Hematopoietic multipotent progenitor cell treated with erythropoietin and hydrocortisone succinate and interleukin-3 and kit ligand, for 8 days (in vitro differentiated cells): ENCODE results near the gene CXCR2.
"Not testable (repeated sequence)": the region's sequence is repeated elsewhere in the genome, so short reads cannot be mapped to it uniquely, and the experiment has no call there.

Experiments used
- DNase-seq: peaks from one replicate; pipeline ENCODE4 v3.0.0-alpha.2; 2015

CXCR2 gene

DNA sequence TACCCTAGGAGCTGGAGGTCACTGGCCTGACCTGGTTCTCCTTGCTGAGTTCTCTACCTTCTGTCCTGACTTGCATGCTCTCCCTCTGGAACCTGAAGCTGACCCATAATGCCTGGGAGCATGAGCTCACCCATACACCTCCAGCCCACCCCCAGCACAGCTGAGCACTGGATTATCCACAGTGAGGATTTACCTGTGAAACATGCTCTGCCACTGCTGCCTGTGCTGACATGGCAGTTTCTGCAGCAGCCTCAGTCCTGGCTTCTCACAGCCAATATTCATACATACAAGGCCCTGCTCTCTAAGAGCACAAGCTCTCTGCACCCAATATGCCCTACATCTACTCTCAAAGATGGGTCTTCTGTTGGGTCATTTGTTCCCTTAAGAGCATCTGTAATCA lies 5.0 kb downstream of the CXCR2 start:
- DNase-seq = no peak

DNA sequence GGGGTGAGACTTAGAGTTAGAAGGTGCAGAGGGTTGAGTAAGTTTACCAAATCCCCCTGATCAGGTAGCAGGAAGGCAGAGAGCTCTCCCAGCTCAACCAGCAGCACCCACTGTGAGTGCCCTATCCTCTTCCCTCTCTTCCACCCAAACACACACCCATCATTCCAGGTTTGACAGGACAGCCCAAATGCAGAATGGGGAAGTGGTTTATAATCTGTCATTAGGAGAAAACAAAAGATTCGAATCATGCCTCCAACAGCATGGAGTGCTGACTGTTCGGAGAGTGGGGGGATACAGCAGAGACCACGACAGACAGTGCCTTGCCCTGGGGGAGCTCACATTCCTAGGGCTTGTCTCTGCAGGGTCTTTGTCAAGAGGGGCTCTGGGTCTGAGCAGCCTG lies 11.7 kb downstream of the CXCR2 start:
- DNase-seq = no peak

- no peak for DNase-seq
These were observed 12.2 kb downstream of the CXCR2 start for GRCh38 chr2:218138047-218138446.

- no peak for DNase-seq
These were observed 19.3 kb downstream of the CXCR2 start for GRCh38 chr2:218145124-218145523.

DNA sequence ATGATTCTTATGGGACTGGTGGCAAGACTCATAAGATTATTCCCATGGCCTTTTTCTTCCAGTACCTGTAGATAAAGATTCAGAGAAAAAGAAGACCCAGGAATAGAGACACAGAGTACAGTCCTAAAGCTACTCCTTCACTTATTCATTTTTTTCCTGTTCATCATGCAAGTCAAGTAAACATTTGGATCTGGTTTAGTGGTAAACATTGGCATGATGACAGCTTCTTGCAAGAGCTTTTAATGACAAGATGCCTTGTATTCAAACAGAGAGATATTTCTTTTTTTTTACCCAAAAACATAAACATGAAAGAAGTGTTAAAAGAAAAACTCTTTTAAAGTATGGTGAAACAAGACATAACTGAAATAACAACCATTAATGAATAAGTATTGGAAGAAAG lies 20.2 kb downstream of the CXCR2 start:
- DNase-seq = no peak

DNA sequence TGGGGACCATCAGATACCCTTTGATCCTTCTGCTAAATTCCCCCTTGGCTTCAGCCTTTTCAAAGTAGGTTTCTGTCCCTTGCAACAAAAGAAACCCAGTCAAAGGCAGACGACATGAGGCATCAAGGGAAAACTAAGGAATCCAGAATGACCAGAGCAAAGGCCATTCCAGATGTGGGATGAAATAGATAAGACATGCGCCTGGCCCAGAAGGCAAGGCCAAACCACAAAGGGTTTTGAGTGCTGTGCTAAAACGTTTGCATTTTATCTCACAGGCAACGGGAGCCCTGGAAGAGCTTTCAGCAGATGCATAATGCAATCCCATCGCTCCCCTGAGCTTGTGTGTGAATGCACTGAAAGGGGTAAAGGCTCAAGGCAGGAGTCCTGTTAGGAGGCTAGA lies 23.3 kb downstream of the CXCR2 start:
- DNase-seq = no peak

DNA sequence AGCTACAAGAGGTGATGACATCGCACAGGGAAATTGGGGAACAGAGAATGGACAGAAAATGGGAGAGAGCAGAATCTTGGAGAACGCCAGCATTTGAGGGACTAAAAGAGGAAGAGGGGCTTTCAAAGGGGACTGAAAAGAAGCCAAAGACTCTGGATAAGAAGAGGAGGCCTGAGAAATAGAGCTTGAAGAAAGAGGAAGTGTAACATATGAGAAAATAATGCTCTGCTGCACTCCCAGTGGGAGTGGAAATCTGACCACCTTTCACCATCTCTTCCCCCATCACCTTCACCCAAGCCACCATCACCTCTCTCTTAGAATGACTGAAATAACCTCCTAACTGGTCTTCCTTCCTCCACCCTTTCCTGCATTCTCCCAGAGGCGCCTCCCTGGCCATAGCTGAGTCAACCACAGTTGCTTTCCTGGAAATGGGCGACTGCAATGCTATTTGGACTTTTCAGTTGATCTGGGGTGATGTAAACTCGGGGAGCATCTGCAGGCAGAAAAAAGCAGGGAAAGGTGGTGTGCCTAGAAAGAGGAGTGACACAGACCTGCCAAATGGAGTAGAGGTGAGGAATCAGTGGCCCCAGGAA lies 24.1 kb downstream of the CXCR2 start:
- DNase-seq = no peak

GRCh38 chr2:218152172-218152571 lies 26.3 kb downstream of the CXCR2 start:
- no peak for DNase-seq

- no peak for DNase-seq
These were observed 26.9 kb downstream of the CXCR2 start for GRCh38 chr2:218152777-218153176.

DNA sequence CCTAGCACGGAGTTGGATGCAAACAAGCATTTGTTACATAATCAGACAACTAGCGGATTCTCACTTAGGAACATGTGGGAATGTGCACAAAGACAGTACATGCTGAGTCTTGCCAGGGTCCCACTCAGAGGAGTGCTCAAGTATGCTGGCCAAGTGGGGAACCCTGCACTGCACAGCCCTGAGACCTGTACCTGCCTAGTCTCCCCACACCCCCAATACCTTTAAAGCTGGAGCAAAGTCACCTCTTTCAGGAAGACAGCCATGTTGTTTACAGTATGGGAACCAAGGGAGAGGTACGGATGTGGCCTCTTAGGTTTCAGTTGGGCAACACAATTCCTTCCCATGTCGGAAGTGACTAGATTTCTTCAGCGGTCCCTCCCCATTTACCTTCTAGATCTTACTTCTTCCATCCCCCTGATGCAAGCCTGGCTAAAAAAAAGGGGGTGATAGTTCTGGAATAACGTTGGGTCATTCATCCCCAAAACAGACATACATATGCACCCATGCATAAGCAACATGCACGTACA lies 30.2 kb downstream of the CXCR2 start:
- no peak for DNase-seq

GRCh38 chr2:218161644-218162043 lies 35.8 kb downstream of the CXCR2 start:
- no peak for DNase-seq

DNA sequence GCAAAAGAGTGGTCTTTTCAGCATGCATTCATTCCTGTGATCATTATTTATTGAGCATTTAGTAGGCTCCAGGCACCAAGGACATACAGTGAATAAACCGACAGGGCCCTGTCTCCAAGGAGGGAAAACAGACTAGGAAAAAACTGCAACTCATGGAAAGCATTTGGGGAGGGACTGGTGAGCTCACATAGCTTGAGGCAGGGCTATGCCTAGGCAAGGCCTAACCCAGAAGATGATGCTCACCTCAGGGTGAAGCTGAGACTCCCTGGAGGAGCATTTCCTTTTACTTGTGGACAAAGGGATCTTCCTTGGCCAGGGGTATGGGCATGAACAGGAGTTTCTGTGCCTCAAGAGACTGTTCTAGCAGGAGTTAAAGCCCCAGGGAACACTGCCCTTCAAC lies 37.0 kb downstream of the CXCR2 start:
- no peak for DNase-seq

DNA sequence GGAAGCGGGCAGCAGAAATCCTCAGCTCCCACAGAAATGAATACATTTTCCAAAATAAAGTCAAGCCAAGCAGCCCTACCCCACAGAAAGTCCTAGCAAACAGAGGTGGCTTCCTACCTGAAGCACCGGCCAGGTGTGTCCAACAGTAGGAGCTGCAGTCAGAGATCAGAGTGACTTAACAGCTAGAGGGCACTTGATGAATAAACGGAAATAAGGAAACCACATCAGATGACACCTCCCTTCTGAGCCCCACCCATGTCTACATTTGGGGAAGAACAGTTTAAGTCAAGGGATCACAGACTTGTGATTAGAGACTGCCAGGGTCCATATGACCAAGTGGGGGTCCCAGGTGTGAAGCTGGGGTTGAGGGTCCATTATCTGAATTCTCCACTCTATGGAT lies 41.0 kb downstream of the CXCR2 start, which contains the start of gene CXCR1:
Gene CXCR1 (minus strand): TSS at position 172 of the 400 bp plus-strand sequence. CDS start 1,751 bp downstream, outside the sequence.
- DNase-seq = peak; percentile 72

- DNase-seq = no peak
These were observed 42.2 kb downstream of the CXCR2 start for GRCh38 chr2:218168016-218168415.

DNA sequence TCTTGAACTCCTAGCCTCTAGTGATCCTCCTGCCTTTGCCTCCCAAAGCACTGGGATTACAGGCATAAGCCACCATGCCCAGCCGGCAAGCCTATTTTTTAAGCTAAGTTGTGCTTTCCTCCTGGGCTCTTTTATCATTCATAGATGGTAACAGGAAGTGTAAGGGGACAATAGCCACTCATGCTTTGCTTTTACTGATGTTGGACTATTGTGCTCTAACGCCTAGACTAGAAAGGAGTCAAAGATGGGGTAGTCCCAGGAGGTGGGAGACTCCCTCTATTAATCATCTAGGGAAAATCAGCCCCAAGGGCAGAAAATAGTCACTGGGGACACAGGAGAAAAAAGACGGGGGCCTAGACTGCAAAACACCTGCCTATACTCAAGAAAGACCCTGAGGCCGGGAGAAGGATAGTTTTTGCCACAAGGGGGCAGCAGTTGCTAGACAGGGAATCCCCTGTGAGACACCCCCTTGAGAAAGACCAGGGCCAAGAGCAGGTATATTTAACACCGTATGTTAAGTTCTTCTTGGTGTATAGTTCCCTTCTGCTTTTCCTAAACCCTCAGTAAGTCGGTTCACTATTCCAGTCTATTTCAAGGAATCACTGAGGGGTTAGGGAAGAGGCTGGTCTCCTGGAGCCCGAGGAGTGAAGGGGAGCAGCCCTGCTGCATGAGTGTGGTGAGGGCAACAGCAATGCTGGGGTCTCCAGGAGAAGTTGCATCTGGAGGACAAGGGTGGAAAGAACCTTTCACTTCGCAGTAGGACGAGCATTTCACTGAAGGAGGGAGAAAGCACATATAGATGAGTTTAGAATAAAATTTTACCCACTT lies 43.0 kb downstream of the CXCR2 start:
- peak; percentile 69 for DNase-seq

GRCh38 chr2:218169757-218170546 lies 44.1 kb downstream of the CXCR2 start:
- no peak for DNase-seq

DNA sequence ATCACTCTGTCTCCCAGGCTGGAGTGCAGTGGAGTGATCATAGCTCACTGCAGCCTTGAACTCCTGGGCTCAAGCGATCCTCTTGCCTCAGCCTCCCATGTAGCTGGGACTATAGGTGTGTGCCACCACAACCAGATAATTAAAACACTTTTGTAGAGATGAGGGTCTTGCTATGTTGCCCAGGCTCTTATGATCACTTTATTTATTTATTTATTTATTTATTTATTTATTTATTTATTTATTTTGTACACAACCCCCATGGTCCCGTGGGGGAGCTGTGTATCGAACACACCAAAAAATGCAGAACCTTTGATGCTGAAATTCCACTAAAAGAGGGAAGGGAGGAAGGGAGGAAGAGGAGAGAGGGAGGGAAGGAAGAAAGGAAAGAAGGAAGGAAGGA lies 45.9 kb downstream of the CXCR2 start:
- not testable (repeated sequence) for DNase-seq

DNA sequence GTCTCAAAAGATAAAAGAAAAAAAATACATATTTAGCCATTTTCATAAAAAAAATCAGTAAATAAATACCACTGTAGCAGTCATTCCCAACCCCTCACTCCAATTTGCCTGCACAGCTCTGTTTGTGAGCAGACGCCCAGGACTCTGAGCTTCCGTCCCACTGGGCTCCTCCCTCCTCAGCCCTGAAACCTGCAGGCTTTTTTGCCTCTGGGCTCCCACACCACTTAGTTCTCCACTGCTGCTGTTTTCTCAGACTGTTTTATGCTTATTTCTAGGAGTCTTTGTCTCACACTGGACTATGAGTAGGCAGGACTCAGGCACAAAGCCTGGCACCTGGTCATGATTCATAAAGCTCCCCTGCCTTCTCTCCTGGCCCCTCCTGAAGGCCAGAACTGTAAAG lies 47.0 kb downstream of the CXCR2 start:
- no peak for DNase-seq

DNA sequence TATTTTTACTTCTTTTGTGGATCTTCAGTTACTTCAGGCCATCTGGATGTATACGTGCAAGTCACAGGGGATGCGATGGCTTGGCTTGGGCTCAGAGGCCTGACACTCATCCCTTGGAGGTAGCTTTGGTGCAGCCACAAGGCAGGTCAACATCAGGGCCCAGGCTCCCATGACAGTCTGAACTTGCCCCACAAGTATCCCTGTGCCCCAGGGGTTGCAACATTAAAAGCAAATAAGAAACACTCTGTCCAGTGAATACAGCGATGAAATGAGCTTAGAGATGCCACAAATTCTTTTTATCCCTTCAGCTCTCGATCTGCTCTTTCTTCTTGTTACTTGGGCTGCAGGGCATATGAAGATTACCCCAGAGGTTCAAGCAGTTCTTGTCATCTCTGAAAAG lies 54.0 kb downstream of the CXCR2 start:
- no peak for DNase-seq

DNA sequence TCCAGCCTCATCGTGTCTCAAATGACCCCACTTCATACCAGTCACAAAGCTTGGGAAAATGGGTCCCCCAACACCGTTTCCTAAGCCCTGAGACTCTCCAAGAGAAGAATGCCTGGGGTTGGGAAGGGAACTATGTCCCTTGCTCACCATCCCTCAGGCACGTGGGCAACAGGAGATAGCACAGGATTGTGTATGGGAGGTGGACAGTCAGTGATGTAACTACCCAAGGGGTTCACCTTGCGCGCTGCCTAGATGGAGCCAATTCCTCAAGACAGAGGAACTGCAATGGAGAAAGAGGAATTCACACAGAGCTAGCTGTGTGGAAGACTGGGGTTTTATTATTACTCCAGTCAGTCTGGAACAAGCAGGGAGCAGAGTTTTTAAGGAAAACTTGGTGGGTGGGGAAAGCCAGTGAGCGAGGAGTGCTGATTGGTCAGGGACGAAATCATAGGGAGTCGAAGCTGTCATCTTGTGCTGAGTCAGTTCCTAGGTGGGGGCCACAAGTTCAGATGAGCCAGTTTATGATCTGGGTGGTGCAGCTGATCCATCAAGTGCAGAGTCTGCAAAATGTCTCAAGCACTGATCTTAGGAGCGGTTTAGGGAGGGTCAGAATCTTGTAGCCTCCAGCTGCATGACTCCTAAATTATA lies 54.8 kb downstream of the CXCR2 start:
- DNase-seq = peak; percentile 19

DNA sequence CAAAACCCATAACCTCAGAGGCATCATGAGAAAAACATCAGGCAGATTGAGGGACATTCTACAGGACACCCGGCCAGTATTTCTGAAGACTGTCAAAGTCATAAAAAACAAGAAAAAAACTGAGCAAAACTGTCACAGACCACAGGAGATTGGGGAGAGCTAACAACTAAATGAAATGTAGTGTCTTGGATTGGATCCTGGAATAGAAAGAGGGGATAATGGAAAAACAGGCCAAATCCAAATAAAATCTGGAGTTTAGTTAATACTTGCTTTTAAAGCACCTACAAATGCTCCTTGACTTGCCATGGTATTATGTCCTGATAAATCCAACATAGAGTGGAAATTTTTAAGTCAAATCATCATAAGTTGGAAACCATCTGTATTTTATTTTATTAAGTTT lies 58.5 kb downstream of the CXCR2 start:
- DNase-seq = no peak

DNA sequence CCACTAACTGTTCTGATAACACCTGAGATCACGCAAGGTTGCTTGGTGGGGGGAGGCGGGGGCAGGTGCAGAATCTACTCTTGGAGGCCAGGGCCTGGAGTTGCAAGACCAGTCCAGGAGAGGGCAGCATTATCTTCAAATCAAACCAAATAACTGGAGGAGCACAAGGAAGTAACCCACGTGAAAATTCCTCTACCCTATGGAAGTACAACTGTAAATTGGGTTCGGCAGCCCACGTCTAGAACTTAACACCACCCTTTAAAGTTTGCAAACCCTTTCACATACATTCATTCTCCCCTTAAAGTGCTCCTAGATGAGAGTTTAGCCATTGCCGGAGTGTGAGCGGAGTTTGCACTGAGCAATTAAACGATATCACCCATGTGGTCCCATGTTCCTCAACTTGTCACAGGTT lies 60.5 kb downstream of the CXCR2 start:
- peak; percentile 84 for DNase-seq
